H1 (cell line): ENCODE data around the gene DDR1. TPM values are rescaled to one million over a fixed set of nuclear protein-coding genes. Genes with fewer than 3 reads are reported as not detected.

ENCODE experiments used
- CTCF ChIA-PET: fragments of 300-600 bp; sonication (Branson Sonifier 250); formaldehyde crosslinking; loops from one replicate; lab custom pipeline; 2021; ENCODE audit not compliant: partially characterized antibody; lab: Charles Lee
- POLR2A ChIA-PET: fragments of 300-600 bp; sonication (Branson Sonifier 250); formaldehyde crosslinking; loops from one replicate; lab custom pipeline; 2021; ENCODE audit warnings: inconsistent platforms; ENCODE audit not compliant: partially characterized antibody; lab: Charles Lee
- DNase-seq, 2 experiments: peaks; one replicate each; pipeline versions ENCODE4 v3.0.0 to v3.0.0-alpha.2; 2010 to 2022; ENCODE audit warnings: low spot score in 2 of 2, low read depth in 1 of 2, mixed read lengths in 1 of 2
- FAIRE-seq: peaks from 2 replicates; lab custom pipeline; 2011; peaks lifted over from hg19 to GRCh38; lab: Jason Lieb, UNC
- H2AFZ ChIP-seq: 2 replicates; pipeline ENCODE4 v1.8.1; 2012; ENCODE audit warnings: low read length, inconsistent platforms
- H2AK5ac ChIP-seq: 2 replicates; pipeline ENCODE4 v1.6.1; 2013; ENCODE audit warnings: low read depth, low read length
- H2BK120ac ChIP-seq: replicated peaks from 2 replicates; pipeline ENCODE3; 2013; ENCODE audit warnings: low read depth, low read length, inconsistent platforms
- H2BK12ac ChIP-seq: 2 replicates; pipeline ENCODE4 v1.6.1; 2013; ENCODE audit warnings: low read depth, low read length
- H2BK15ac ChIP-seq: 2 replicates; pipeline ENCODE4 v1.6.1; 2013; ENCODE audit warnings: low read length
- H2BK20ac ChIP-seq: 2 replicates; pipeline ENCODE4 v1.6.1; 2013; ENCODE audit warnings: low read length
- H2BK5ac ChIP-seq: 2 replicates; pipeline ENCODE4 v1.6.1; 2013; ENCODE audit warnings: low read depth, low read length
- H3K14ac ChIP-seq: 2 replicates; pipeline ENCODE4 v1.6.1; 2013; ENCODE audit warnings: inconsistent platforms; ENCODE audit not compliant: insufficient read length
- H3K18ac ChIP-seq: 2 replicates; pipeline ENCODE4 v1.6.1; 2013; ENCODE audit warnings: low read length; ENCODE audit errors: extremely low read depth
- H3K23ac ChIP-seq: 2 replicates; pipeline ENCODE4 v1.6.1; 2013; ENCODE audit warnings: inconsistent platforms; ENCODE audit not compliant: insufficient read length
- H3K23me2 ChIP-seq: 2 replicates; pipeline ENCODE4 v1.6.1; 2013; ENCODE audit warnings: low read depth, low read length
- H3K27ac ChIP-seq: 2 replicates; pipeline ENCODE4 v1.6.1; 2011; ENCODE audit warnings: low read depth, low read length, inconsistent platforms
- H3K27me3 ChIP-seq, 4 experiments: replicated peaks in 1 of 4; 1 replicate in 1 of 4; 2 replicates in 3 of 4; pipeline versions ENCODE4 v1.6.1 to v1.8.1; 2011 to 2013; ENCODE audit warnings: low read length in 3 of 4, mild to moderate bottlenecking in 3 of 4, inconsistent platforms in 2 of 4, mixed read lengths in 2 of 4, moderate library complexity in 1 of 4; ENCODE audit not compliant: control insufficient read depth in 3 of 4, insufficient read depth in 3 of 4; ENCODE audit errors: extremely low read depth in 1 of 4
- H3K36me3 ChIP-seq, 4 experiments: 2 replicates each; pipeline versions ENCODE4 v1.6.1 to v1.8.1; 2011 to 2013; ENCODE audit warnings: mild to moderate bottlenecking in 4 of 4, low read length in 3 of 4, moderate library complexity in 2 of 4, control low read depth in 1 of 4, inconsistent platforms in 1 of 4; ENCODE audit not compliant: insufficient read depth in 4 of 4, control insufficient read depth in 2 of 4
- H3K4ac ChIP-seq: replicated peaks from 2 replicates; pipeline ENCODE3; 2013; ENCODE audit warnings: low read length, low read depth, mixed read lengths, inconsistent platforms; ENCODE audit not compliant: insufficient read length
- H3K4me1 ChIP-seq, 4 experiments: replicated peaks in 1 of 4; 1 replicate in 1 of 4; 2 replicates in 3 of 4; pipeline versions ENCODE4 v1.6.1 to v1.8.1; 2011 to 2013; ENCODE audit warnings: low read length in 3 of 4, inconsistent platforms in 2 of 4, mixed read lengths in 1 of 4; ENCODE audit not compliant: insufficient read depth in 4 of 4, control insufficient read depth in 3 of 4
- H3K4me2 ChIP-seq, 2 experiments: 2 replicates each; pipeline versions ENCODE4 v1.6.1 to v1.8.1; 2011 to 2013; ENCODE audit warnings: low read depth in 2 of 2, low read length in 2 of 2, control low read depth in 1 of 2, inconsistent platforms in 1 of 2, mild to moderate bottlenecking in 1 of 2; ENCODE audit not compliant: insufficient read depth in 1 of 2
- H3K4me3 ChIP-seq, 4 experiments: fragments of 200-600, 300-600 bp in 1 of 4; sonication (generic), shearing (Covaris generic), sonication (Bioruptor Twin) in 1 of 4; 2 replicates each; pipeline versions ENCODE4 v1.5.1 to v1.8.1; 2011 to 2016; ENCODE audit warnings: low read length in 4 of 4, low read depth in 3 of 4, control low read depth in 2 of 4, inconsistent platforms in 2 of 4, mild to moderate bottlenecking in 2 of 4, mixed read lengths in 1 of 4, moderate library complexity in 1 of 4; ENCODE audit not compliant: insufficient read depth in 2 of 4; ENCODE audit errors: extremely low read depth in 1 of 4
- H3K56ac ChIP-seq: replicated peaks from 2 replicates; pipeline ENCODE3; 2013; ENCODE audit warnings: low read depth, mild to moderate bottlenecking, mixed read lengths, low read length, inconsistent platforms; ENCODE audit not compliant: insufficient read length
- H3K79me1 ChIP-seq: 2 replicates; pipeline ENCODE4 v1.6.1; 2013; ENCODE audit warnings: low read depth, low read length, control low read depth
- H3K79me2 ChIP-seq, 2 experiments: 2 replicates each; pipeline versions ENCODE4 v1.6.1 to v1.8.1; 2012 to 2013; ENCODE audit warnings: low read length in 2 of 2, mild to moderate bottlenecking in 2 of 2, inconsistent platforms in 1 of 2; ENCODE audit not compliant: insufficient read depth in 2 of 2, control insufficient read depth in 1 of 2
- H3K9ac ChIP-seq, 4 experiments: replicated peaks in 1 of 4; 1 replicate in 1 of 4; 2 replicates in 3 of 4; pipeline versions ENCODE4 v1.6.1 to v1.8.1; 2011 to 2013; ENCODE audit warnings: low read depth in 3 of 4, low read length in 3 of 4, control low read depth in 2 of 4, mild to moderate bottlenecking in 2 of 4, moderate library complexity in 2 of 4, inconsistent platforms in 1 of 4; ENCODE audit errors: extremely low read depth in 1 of 4
- H3K9me3 ChIP-seq, 2 experiments: 2 replicates each; pipeline versions ENCODE4 v1.6.1 to v1.8.1; 2012 to 2013; ENCODE audit warnings: mild to moderate bottlenecking in 2 of 2, moderate library complexity in 2 of 2, control low read depth in 1 of 2, inconsistent platforms in 1 of 2, low read depth in 1 of 2, low read length in 1 of 2, mixed read lengths in 1 of 2; ENCODE audit not compliant: insufficient read depth in 2 of 2
- H4K20me1 ChIP-seq, 2 experiments: replicated peaks in 1 of 2; 2 replicates each; pipeline versions ENCODE3 to v1.8.1; 2011 to 2013; ENCODE audit warnings: inconsistent platforms in 2 of 2, low read length in 2 of 2, mild to moderate bottlenecking in 1 of 2; ENCODE audit not compliant: insufficient read depth in 2 of 2, control insufficient read depth in 1 of 2
- H4K5ac ChIP-seq: 2 replicates; pipeline ENCODE4 v1.6.1; 2013; ENCODE audit warnings: low read length, low read depth, mixed read lengths, inconsistent platforms; ENCODE audit not compliant: insufficient read length
- H4K8ac ChIP-seq: 2 replicates; pipeline ENCODE4 v1.8.0; 2013; ENCODE audit warnings: mild to moderate bottlenecking, moderate library complexity, low read length, inconsistent platforms; ENCODE audit not compliant: insufficient read depth; ENCODE audit errors: extremely low read depth
- H4K91ac ChIP-seq: replicated peaks from 2 replicates; pipeline ENCODE3; 2013; ENCODE audit warnings: low read length, mixed read lengths, inconsistent platforms; ENCODE audit not compliant: insufficient read length
- BCL11A ChIP-seq, 2 experiments: IDR thresholded peaks; one replicate each; pipeline ENCODE4 v1.6.1; 2011; ENCODE audit warnings: low read depth in 2 of 2, low read length in 2 of 2, mild to moderate bottlenecking in 2 of 2
- HDAC2 ChIP-seq, 2 experiments: fragments of 300-600 bp in 1 of 2; sonication (generic) in 1 of 2; IDR thresholded peaks; 2 replicates each; pipeline ENCODE4 v1.6.1; 2011 to 2012; ENCODE audit warnings: low read depth in 2 of 2, low read length in 2 of 2, mild to moderate bottlenecking in 2 of 2, moderate library complexity in 2 of 2, borderline replicate concordance in 1 of 2, inconsistent platforms in 1 of 2
- HDAC6 ChIP-seq: IDR thresholded peaks from one replicate; pipeline ENCODE4 v1.7.1; 2012; ENCODE audit warnings: low read depth, mild to moderate bottlenecking, inconsistent platforms, low read length, moderate library complexity
- JUN ChIP-seq: IDR thresholded peaks from 2 replicates; pipeline ENCODE4 v1.6.1; 2011; ENCODE audit warnings: low read depth, mild to moderate bottlenecking, improper control_type of control experiment, low read length
- NRF1 ChIP-seq: IDR thresholded peaks from 2 replicates; pipeline ENCODE4 v1.6.1; 2011; ENCODE audit warnings: mild to moderate bottlenecking, low read depth, low read length, improper control_type of control experiment
- POLR2AphosphoS5 ChIP-seq: IDR thresholded peaks from 2 replicates; pipeline ENCODE4 v1.6.1; 2011; ENCODE audit warnings: low read depth, low read length
- SAP30 ChIP-seq: fragments of 300-600 bp; sonication (generic); IDR thresholded peaks from 2 replicates; pipeline ENCODE4 v1.7.1; 2012; ENCODE audit warnings: low read length, moderate library complexity, mild to moderate bottlenecking, inconsistent platforms; ENCODE audit not compliant: insufficient read depth, insufficient replicate concordance
- SIRT6 ChIP-seq: IDR thresholded peaks from one replicate; pipeline ENCODE4 v1.7.1; 2012; ENCODE audit warnings: low read length, inconsistent platforms
- TAF1 ChIP-seq: IDR thresholded peaks from 2 replicates; pipeline ENCODE4 v1.6.1; 2011; ENCODE audit warnings: mild to moderate bottlenecking, low read depth, low read length
- TAF7 ChIP-seq: optimal IDR thresholded peaks from 2 replicates; pipeline ENCODE3; 2011; ENCODE audit warnings: low read depth, mild to moderate bottlenecking, inconsistent platforms, low read length, moderate library complexity, borderline replicate concordance
- WGBS, 2 experiments: shearing (Covaris generic) in 1 of 2; methylation state at CpG; one replicate each; pipeline versions ENCODE4 v1.1.6 to v1.1.7; 2013 to 2015; ENCODE audit warnings: low lambda C conversion rate in 2 of 2, mixed read lengths in 2 of 2, inconsistent platforms in 1 of 2, low coverage in 1 of 2, missing lambda C conversion rate in 1 of 2; ENCODE audit not compliant: insufficient replicate concordance in 2 of 2, insufficient coverage in 1 of 2, insufficient read length in 1 of 2; ENCODE audit errors: extremely low coverage in 1 of 2, missing lambda C conversion rate in 1 of 2; 5-methylcytosine and 5-hydroxymethylcytosine counted together
- polyA plus RNA-seq, 7 experiments: library from polyadenylated mRNA; depleted of rRNA in 3 of 7; stranded (reverse) in 5 of 7; unstranded in 2 of 7; fragments of >200 nt in 5 of 7; fragments of 200-250 nt in 2 of 7; gene quantifications; 1 replicate in 5 of 7; 2 replicates in 1 of 7; 4 replicates in 1 of 7; pipeline versions ENCODE4 v1.2.1 to v1.2.3, GENCODE V29; 2011 to 2013; ENCODE audit warnings: missing spikeins in 2 of 7, mixed read lengths in 2 of 7
- total RNA-seq: library from RNA; stranded (reverse); fragmentation: NEBNext Ultra II Directional; extraction: Animal tissue kit (Norgen Biotek cat#: 25700); gene quantifications from 2 replicates; pipeline ENCODE4 v1.2.1, GENCODE V29; 2021

The DDR1 gene
- total and polyA plus RNA-seq, 2 of the 8 experiments (the other 6 are each of a cell fraction or from before 2014, with no cell fraction given) = 99.4 to 181 TPM

- CTCF ChIA-PET = interaction anchor here (1.0 to 29.0 kb wide), 6 partner anchors 8 to 185 kb away, joined by 3 to 610 read pairs (median 15); partner anchors contain the start of gene VARS2
- H2AFZ ChIP-seq = no peak overlapping the region
- TF ChIP-seq JUN = no peak
- TF ChIP-seq NRF1 = no peak
- TF ChIP-seq TAF7 = no peak
- TF ChIP-seq TAF1 = peak; percentile 44; the same call in 1 of the 2 replicates
- TF ChIP-seq SAP30 = peak; percentile 91
- no peak for TF ChIP-seq BCL11A (IDR thresholded peaks at IDR 0.05; ENCODE audit: low read depth in 2 of 2, low read length in 2 of 2)
- TF ChIP-seq SIRT6 = no peak
- 0 out of 4 replicates have a peak, but pooled peaks of 1 of the 2 experiments have one; percentile 12 for TF ChIP-seq HDAC2 (IDR thresholded peaks at IDR 0.05; ENCODE audit: borderline replicate concordance in 1 of 2, low read depth in 2 of 2, low read length in 2 of 2)
- TF ChIP-seq HDAC6 = no peak
- TF ChIP-seq POLR2AphosphoS5 = peak; percentile 12; the same call in 1 of the 2 replicates
Observed at GRCh38 chr6:30884521-30885480, 482 bp downstream of the DDR1 start.

More at GRCh38 chr6:30884521-30885480, 482 bp downstream of the DDR1 start:
- H3K79me2 ChIP-seq = peaks cover 9 to 71% of the 10 kb centered on the region in 2 experiments
- FAIRE-seq = no peak
- DNase-seq = peak in 1 of 2 experiments; percentile 65
- H4K91ac ChIP-seq = peak overlapping the region; percentile 57
- peaks cover 9 to 48% (median 35%) of the 10 kb centered on the region in 4 experiments for H3K4me1 ChIP-seq
- H4K8ac ChIP-seq = no peak overlapping the region; the same call in none of the 2 replicates
- peak overlapping the region; percentile 58 for H3K4ac ChIP-seq
- no peak overlapping the region for H3K23ac ChIP-seq
- peak overlapping the region; percentile 97; the same call in 1 of the 2 replicates for H2BK15ac ChIP-seq
- H2BK120ac ChIP-seq = peak overlapping the region; percentile 58
- peak overlapping the region; percentile 94 for H2BK5ac ChIP-seq
- H2AK5ac ChIP-seq = peak overlapping the region; percentile 3; the same call in 1 of the 2 replicates
- H3K23me2 ChIP-seq = peaks cover 38% of the 10 kb centered on the region
- POLR2A ChIA-PET = interaction anchor here (0.5 to 19.5 kb wide), 19 partner anchors 9 to 287 kb away, joined by 3 to 452 read pairs (median 4); partner anchors contain the start of genes FLOT1, GTF2H4, IER3 and MDC1
- H3K27ac ChIP-seq = peak overlapping the region; percentile 86
- peak overlapping the region; percentile 7 for H3K14ac ChIP-seq
- WGBS, 2 experiments = 20% methylated on average over 13 of the region's 59 CpGs; no CpG with 5 or more reads in 1 of the 2 experiments
- peak overlapping the region; percentile 1 to 73 (median 63); a peak in 6 of 7 replicates for H3K9ac ChIP-seq
- peak overlapping the region; percentile 19 for H4K5ac ChIP-seq
- 0 out of 2 replicates have a peak overlapping the region, but pooled peaks have one; percentile 21 for H2BK12ac ChIP-seq
- peaks cover 2 to 16% of the 10 kb centered on the region in 2 experiments for H4K20me1 ChIP-seq
- H3K4me2 ChIP-seq = peak overlapping the region; percentile 92 to 94
- peak overlapping the region; percentile 51 to 86 (median 61) for H3K4me3 ChIP-seq
- H3K9me3 ChIP-seq = no peaks in the 10 kb centered on the region
- peaks cover 7 to 14% (median 9%) of the 10 kb centered on the region in 4 experiments; a peak in 7 of 8 replicates for H3K36me3 ChIP-seq
- no peak overlapping the region for H2BK20ac ChIP-seq
- no peaks in the 10 kb centered on the region for H3K27me3 ChIP-seq
- H3K56ac ChIP-seq = peak overlapping the region; percentile 55
- peak overlapping the region; percentile 99 for H3K18ac ChIP-seq
- H3K79me1 ChIP-seq = peaks cover 17% of the 10 kb centered on the region
